ENCODE measurements around the gene TOP2A.

Gene TOP2A

DNA sequence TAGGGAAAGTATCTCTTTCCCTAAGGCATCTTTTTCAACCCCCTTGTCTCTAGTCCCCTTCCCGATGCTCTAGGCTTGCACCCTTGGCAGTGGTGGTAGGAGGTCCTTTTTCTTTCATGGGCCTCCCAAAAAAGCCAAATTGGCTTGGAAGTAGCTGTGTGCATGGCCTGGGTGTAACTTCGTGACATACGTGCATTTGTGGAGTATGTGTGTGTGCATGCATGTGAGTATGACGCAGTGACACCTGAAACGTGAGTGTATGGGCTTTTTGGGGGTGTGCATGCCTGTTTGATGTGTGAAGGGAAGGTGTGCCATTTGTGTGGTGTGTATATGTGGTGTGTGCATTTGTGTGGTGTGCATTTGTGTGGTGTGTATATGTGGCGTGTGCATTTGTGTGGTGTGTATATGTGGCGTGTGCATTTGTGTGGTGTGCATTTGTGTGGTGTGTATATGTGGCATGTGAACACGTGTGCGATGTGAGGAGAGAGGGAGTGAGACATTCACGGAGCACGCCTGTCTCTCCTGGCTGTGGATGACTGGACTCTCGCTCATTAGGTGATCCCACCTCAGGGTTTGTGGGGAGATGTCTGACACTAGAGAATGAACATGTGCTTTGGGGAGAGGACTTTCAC lies 41.3 kb upstream of the TOP2A start:
- Mint-ChIP-seq H3K27ac (peak overlapping the region; percentile 91 to 96 (median 92)), H3K4me3 (peak overlapping the region in 2 of 3 experiments; percentile 4 to 55), H3K36me3 (ENCODE audit: low read depth) (peaks cover 30% of the 10 kb centered on the region), H3K9me3 (no peaks in the 10 kb centered on the region), H3K4me1 (peaks cover 85% of the 10 kb centered on the region), H3K27me3 (ENCODE audit: low read depth) (peaks cover 7% of the 10 kb centered on the region)
- no peak for TF ChIP-seq CTCF (IDR thresholded peaks at IDR 0.05; ENCODE audit: unreplicated experiment in 3 of 3)

GRCh38 chr17:40457964-40458791 lies 40.5 kb upstream of the TOP2A start:
- no peak for TF ChIP-seq CTCF (IDR thresholded peaks at IDR 0.05; ENCODE audit: unreplicated experiment in 3 of 3)

GRCh38 chr17:40457369-40457768 lies 39.7 kb upstream of the TOP2A start:
- peaks cover 43% of the 10 kb centered on the region for H3K36me3 Mint-ChIP-seq (ENCODE audit: low read depth)
- peaks cover 11% of the 10 kb centered on the region for H3K27me3 Mint-ChIP-seq (ENCODE audit: low read depth)
- H3K9me3 Mint-ChIP-seq, result no peaks in the 10 kb centered on the region
- H3K27ac Mint-ChIP-seq, result peak overlapping the region; percentile 91 to 96 (median 92)
- no peak for TF ChIP-seq CTCF (IDR thresholded peaks at IDR 0.05; ENCODE audit: unreplicated experiment in 3 of 3)
- no peak overlapping the region for H3K4me3 Mint-ChIP-seq
- H3K4me1 Mint-ChIP-seq, result peaks cover 82% of the 10 kb centered on the region

More at GRCh38 chr17:40457964-40458791, 40.5 kb upstream of the TOP2A start:
- H3K9me3 Mint-ChIP-seq, result no peaks in the 10 kb centered on the region
- peaks cover 37% of the 10 kb centered on the region for H3K36me3 Mint-ChIP-seq (ENCODE audit: low read depth)
- H3K4me3 Mint-ChIP-seq, result peak overlapping the region; percentile 29 to 55 (median 46)
- H3K27me3 Mint-ChIP-seq (ENCODE audit: low read depth), result peaks cover 11% of the 10 kb centered on the region
- H3K4me1 Mint-ChIP-seq, result peaks cover 82% of the 10 kb centered on the region
- H3K27ac Mint-ChIP-seq, result peak overlapping the region; percentile 91 to 96 (median 92)

DNA sequence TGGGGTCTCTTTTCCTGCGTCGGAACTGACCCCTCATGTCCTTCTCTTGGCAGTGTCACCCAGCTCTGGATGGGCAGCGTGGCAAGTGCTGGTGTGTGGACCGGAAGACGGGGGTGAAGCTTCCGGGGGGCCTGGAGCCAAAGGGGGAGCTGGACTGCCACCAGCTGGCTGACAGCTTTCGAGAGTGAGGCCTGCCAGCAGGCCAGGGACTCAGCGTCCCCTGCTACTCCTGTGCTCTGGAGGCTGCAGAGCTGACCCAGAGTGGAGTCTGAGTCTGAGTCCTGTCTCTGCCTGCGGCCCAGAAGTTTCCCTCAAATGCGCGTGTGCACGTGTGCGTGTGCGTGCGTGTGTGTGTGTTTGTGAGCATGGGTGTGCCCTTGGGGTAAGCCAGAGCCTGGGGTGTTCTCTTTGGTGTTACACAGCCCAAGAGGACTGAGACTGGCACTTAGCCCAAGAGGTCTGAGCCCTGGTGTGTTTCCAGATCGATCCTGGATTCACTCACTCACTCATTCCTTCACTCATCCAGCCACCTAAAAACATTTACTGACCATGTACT lies 38.8 kb upstream of the TOP2A start:
- TF ChIP-seq CTCF (IDR thresholded peaks at IDR 0.05; ENCODE audit: unreplicated experiment in 3 of 3), result no peak
- H3K4me3 Mint-ChIP-seq, result peak overlapping the region in 1 of 3 experiments; percentile 9
- H3K27ac Mint-ChIP-seq, result peak overlapping the region; percentile 91 to 96 (median 92)
- H3K27me3 Mint-ChIP-seq (ENCODE audit: low read depth), result peaks cover 11% of the 10 kb centered on the region
- peaks cover 82% of the 10 kb centered on the region for H3K4me1 Mint-ChIP-seq
- no peaks in the 10 kb centered on the region for H3K9me3 Mint-ChIP-seq
- peaks cover 48% of the 10 kb centered on the region for H3K36me3 Mint-ChIP-seq (ENCODE audit: low read depth)

DNA sequence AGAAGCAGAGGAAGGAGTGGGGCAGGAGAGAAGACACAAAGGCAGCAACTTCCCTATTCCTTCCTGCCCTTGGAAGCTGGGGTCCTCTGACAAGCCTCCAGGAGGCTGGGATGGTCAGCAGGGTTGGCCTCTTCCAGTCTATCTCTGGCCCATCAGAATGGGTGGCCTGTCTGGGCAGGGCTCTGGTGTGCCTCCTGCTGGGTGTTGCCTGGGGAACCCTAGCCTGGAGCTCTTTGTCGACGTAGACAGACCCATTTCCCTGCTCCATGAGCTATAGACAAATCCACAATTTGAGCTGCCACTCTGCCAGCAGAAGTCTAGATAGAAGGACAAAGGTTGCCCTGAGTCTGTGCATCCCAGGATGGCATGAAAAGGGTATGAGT lies 36.9 kb upstream of the TOP2A start:
- TF ChIP-seq CTCF (IDR thresholded peaks at IDR 0.05; ENCODE audit: unreplicated experiment in 3 of 3), result no peak
- Mint-ChIP-seq H3K27me3 (ENCODE audit: low read depth) (peaks cover 11% of the 10 kb centered on the region), H3K9me3 (no peaks in the 10 kb centered on the region), H3K36me3 (ENCODE audit: low read depth) (peaks cover 48% of the 10 kb centered on the region), H3K4me3 (no peak overlapping the region), H3K27ac (peak overlapping the region; percentile 36 to 98 (median 74)), H3K4me1 (peaks cover 79% of the 10 kb centered on the region)
